Upper lobe of left lung (tissue), 4 donors: Measurements from ENCODE around the gene CDT1.

Experiments
- CTCF ChIP-seq, 6 experiments: fragments of 450-650 bp in 4 of 6; fragments of 200-600 bp in 2 of 6; sonication (generic) in 2 of 6; IDR thresholded peaks; one replicate each; pipeline ENCODE4 v1.5.1; 2016 to 2019; ENCODE audit warnings: antibody characterized with exemption in 6 of 6
- EP300 ChIP-seq, 4 donors: sonication (generic); formaldehyde crosslinking; IDR thresholded peaks; one replicate each; pipeline ENCODE4 v1.5.1; 2017; ENCODE audit warnings: antibody characterized with exemption in 4 of 4, control low read depth in 2 of 4
- POLR2A ChIP-seq, 4 donors: fragments of 450-650 bp; IDR thresholded peaks; one replicate each; pipeline ENCODE4 v1.5.1; 2016 to 2017; ENCODE audit warnings: antibody characterized with exemption in 4 of 4, mild to moderate bottlenecking in 2 of 4
- POLR2AphosphoS5 ChIP-seq, 2 donors: sonication (generic); formaldehyde crosslinking; IDR thresholded peaks; one replicate each; pipeline ENCODE4 v1.5.1; 2017; ENCODE audit warnings: antibody characterized with exemption in 2 of 2

- no peak for TF ChIP-seq CTCF (IDR thresholded peaks at IDR 0.05)
- TF ChIP-seq POLR2A (IDR thresholded peaks at IDR 0.05) = no peak
- no peak for TF ChIP-seq EP300 (IDR thresholded peaks at IDR 0.05)
- TF ChIP-seq POLR2AphosphoS5 (IDR thresholded peaks at IDR 0.05) = no peak
These were observed 43.6 kb upstream of the CDT1 start for GRCh38 chr16:88759976-88760350.
